Activated CD8-positive, alpha-beta T cell treated with anti-CD3 and anti-CD28 coated beads for 36 hours (primary cell): ENCODE measurements around the gene FBXO42. TPM values are rescaled to one million over a fixed set of nuclear protein-coding genes. Genes with fewer than 3 reads are reported as not detected.
A peak's percentile ranks its signal among the peaks of the same experiment; 100 is the strongest.

Experiments
- ATAC-seq: fragments of 200-7000 bp; cut with Tn5 transposase; one replicate; pipeline ENCODE4 v1.10.0; 2021; ENCODE audit warnings: mild to moderate bottlenecking, moderate library complexity
- CTCF ChIA-PET: fragments of 350-600 bp; sonication (Branson Sonifier 250); formaldehyde crosslinking; loops from one replicate; lab custom pipeline; 2021; ENCODE audit warnings: antibody characterized with exemption; lab: Charles Lee
- POLR2A ChIA-PET: fragments of 350-600 bp; sonication (Branson Sonifier 250); formaldehyde crosslinking; loops from one replicate; lab custom pipeline; 2021; ENCODE audit warnings: antibody characterized with exemption; lab: Charles Lee
- DNase-seq: peaks from one replicate; pipeline ENCODE4 v3.0.0-alpha.2; 2020
- H3K27ac Mint-ChIP-seq: one replicate; pipeline ENCODE4 v1.8.0; 2021; ENCODE audit warnings: mild to moderate bottlenecking, mixed read lengths
- H3K27me3 Mint-ChIP-seq: one replicate; pipeline ENCODE4 v1.8.0; 2021; ENCODE audit warnings: mixed read lengths
- H3K36me3 Mint-ChIP-seq: one replicate; pipeline ENCODE4 v1.8.0; 2021; ENCODE audit warnings: low read depth, mixed read lengths
- H3K4me1 Mint-ChIP-seq: one replicate; pipeline ENCODE4 v1.8.0; 2021; ENCODE audit warnings: low read depth, mixed read lengths
- H3K4me3 Mint-ChIP-seq: one replicate; pipeline ENCODE4 v1.8.0; 2021; ENCODE audit warnings: mild to moderate bottlenecking, moderate library complexity, mixed read lengths
- H3K9me3 Mint-ChIP-seq: one replicate; pipeline ENCODE4 v1.8.0; 2021; ENCODE audit warnings: mixed read lengths
- CTCF ChIP-seq: fragments of 200-600 bp; IDR thresholded peaks from one replicate; pipeline ENCODE4 v1.8.0; 2022; ENCODE audit warnings: antibody characterized with exemption, mild to moderate bottlenecking
- intact Hi-C: fragments of 100-400 bp; cut with micrococcal nuclease; formaldehyde crosslinking; loops from one replicate; pipeline ENCODE4 v1.10.0; 2022
- total RNA-seq, 2 experiments: library from RNA; stranded (reverse); gene quantifications; one replicate each; pipeline ENCODE4 v1.2.3, GENCODE V29; 2021

Gene FBXO42
- total RNA-seq, 2 experiments from 2014 or later: 19.8 to 21.3 TPM

GRCh38 chr1:16394977-16395376, 42.7 kb upstream of the FBXO42 start:
- DNase-seq: no peak
- peaks cover 48% of the 10 kb centered on the region for H3K36me3 Mint-ChIP-seq
- no peak for TF ChIP-seq CTCF
- CTCF ChIA-PET: no interaction called here
- no peak for ATAC-seq
- no peaks in the 10 kb centered on the region for H3K9me3 Mint-ChIP-seq
- peaks cover 57% of the 10 kb centered on the region for H3K4me1 Mint-ChIP-seq
- intact Hi-C loops: no loop called here
- no peak overlapping the region for H3K27ac Mint-ChIP-seq
- no peak overlapping the region for H3K4me3 Mint-ChIP-seq
- POLR2A ChIA-PET: interaction anchor here (1.1 to 1.6 kb wide), 2 partner anchors 22 to 39 kb away, joined by 3 to 4 read pairs; no protein-coding TSS in a partner anchor
- no peaks in the 10 kb centered on the region for H3K27me3 Mint-ChIP-seq

GRCh38 chr1:16393570-16394521, 41.6 kb upstream of the FBXO42 start:
- CTCF ChIA-PET: interaction anchor here (1.0 to 1.1 kb wide), 2 partner anchors 25 to 315 kb away, joined by 3 to 4 read pairs; no protein-coding TSS in a partner anchor
- Mint-ChIP-seq H3K4me1 (peaks cover 62% of the 10 kb centered on the region), H3K27me3 (no peaks in the 10 kb centered on the region), H3K36me3 (peaks cover 44% of the 10 kb centered on the region), H3K9me3 (no peaks in the 10 kb centered on the region), H3K4me3 (no peak overlapping the region), H3K27ac (peak overlapping the region; percentile 82)
- intact Hi-C loops: no loop called here
- ATAC-seq (no peak), DNase-seq (peak; percentile 38)
- POLR2A ChIA-PET: interaction anchor here (1.4 to 1.6 kb wide), 3 partner anchors 15 to 26 kb away, joined by 4 to 5 read pairs (median 4); no protein-coding TSS in a partner anchor
- TF ChIP-seq CTCF: no peak

DNA sequence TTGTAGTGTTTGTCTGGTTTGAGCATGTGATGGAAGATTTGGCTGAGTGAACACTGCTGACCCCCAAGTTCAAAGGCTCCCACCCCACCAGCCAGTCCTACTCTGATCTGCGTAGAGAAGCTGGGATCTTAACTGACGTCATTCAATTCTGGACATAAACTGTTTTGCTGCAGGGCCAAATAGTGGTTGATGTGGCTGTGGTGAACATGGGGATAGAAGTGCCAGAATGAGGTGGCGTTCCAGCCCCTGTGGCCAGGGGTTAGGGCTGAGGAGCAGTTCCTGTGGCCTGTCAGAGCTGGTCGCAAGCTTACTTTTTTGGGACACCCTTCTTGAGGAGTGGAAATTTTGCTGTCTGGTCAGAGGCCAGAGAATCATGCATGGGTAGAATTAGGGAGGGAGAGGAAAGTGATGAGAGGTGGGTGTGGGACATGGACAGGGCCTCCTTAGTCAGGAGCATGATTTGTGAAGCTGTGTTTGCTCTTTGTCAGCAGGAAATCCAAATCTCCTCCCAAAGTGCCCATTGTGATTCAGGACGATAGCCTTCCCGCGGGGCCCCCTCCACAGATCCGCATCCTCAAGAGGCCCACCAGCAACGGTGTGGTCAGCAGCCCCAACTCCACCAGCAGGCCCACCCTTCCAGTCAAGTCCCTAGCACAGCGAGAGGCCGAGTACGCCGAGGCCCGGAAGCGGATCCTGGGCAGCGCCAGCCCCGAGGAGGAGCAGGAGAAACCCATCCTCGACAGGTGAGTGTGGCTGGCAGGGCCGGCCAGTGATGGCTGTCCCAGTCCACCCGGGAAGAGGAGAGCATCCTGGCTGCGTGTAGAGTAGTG, 40.7 kb upstream of the FBXO42 start:
- Mint-ChIP-seq H3K4me3 (no peak overlapping the region), H3K27me3 (no peaks in the 10 kb centered on the region), H3K36me3 (peaks cover 47% of the 10 kb centered on the region), H3K9me3 (no peaks in the 10 kb centered on the region), H3K27ac (peak overlapping the region; percentile 82), H3K4me1 (peaks cover 66% of the 10 kb centered on the region)
- no peak for TF ChIP-seq CTCF
- intact Hi-C loops: no loop called here
- DNase-seq: no peak
- CTCF ChIA-PET: no interaction called here
- POLR2A ChIA-PET: interaction anchor here (1.4 to 1.6 kb wide), 2 partner anchors 14 to 27 kb away, joined by 4 to 5 read pairs; no protein-coding TSS in a partner anchor
- ATAC-seq: no peak

GRCh38 chr1:16391411-16391810, 39.1 kb upstream of the FBXO42 start:
- H3K4me3 Mint-ChIP-seq: no peak overlapping the region
- DNase-seq (peak; percentile 48), ATAC-seq (peak; percentile 61)
- peaks cover 65% of the 10 kb centered on the region for H3K4me1 Mint-ChIP-seq
- H3K36me3 Mint-ChIP-seq: peaks cover 40% of the 10 kb centered on the region
- H3K9me3 Mint-ChIP-seq: no peaks in the 10 kb centered on the region
- H3K27me3 Mint-ChIP-seq: no peaks in the 10 kb centered on the region
- peak overlapping the region; percentile 82 for H3K27ac Mint-ChIP-seq
- CTCF ChIA-PET: no interaction called here
- POLR2A ChIA-PET: interaction anchor here (0.7 to 1.5 kb wide), 2 partner anchors 9 to 456 kb away, joined by 3 read pairs; no protein-coding TSS in a partner anchor
- intact Hi-C loops: no loop called here
- no peak for TF ChIP-seq CTCF
